Fibroblast of skin of left biceps (primary cell): ENCODE results near the gene RUBCNL.
"Not testable (repeated sequence)": the region's sequence is repeated elsewhere in the genome, so short reads cannot be mapped to it uniquely, and the experiment has no call there.

ENCODE experiments used
- DNase-seq, 2 experiments: peaks; one replicate each; pipeline ENCODE4 v3.0.0-alpha.2; 2013; ENCODE audit warnings: low read depth in 2 of 2

Gene RUBCNL

GRCh38 chr13:46387064-46387851 is at the start of gene RUBCNL:
Gene RUBCNL, minus strand, starts transcription at chr13:46387252. Its CDS starts 14,777 bp downstream, at chr13:46372475.
- DNase-seq: no peak

- DNase-seq: not testable (repeated sequence)
These were observed 42.5 kb upstream of the RUBCNL start for GRCh38 chr13:46429558-46429957.

GRCh38 chr13:46405457-46405856 is 18.4 kb upstream of the RUBCNL start:
- no peak for DNase-seq

- DNase-seq: no peak
These were observed 17.7 kb upstream of the RUBCNL start for GRCh38 chr13:46404733-46405100.

GRCh38 chr13:46403851-46404732 is 17.0 kb upstream of the RUBCNL start:
- no peak for DNase-seq

- DNase-seq: no peak
These were observed 15.1 kb upstream of the RUBCNL start for GRCh38 chr13:46402178-46402577.

GRCh38 chr13:46401432-46401831 is 14.4 kb upstream of the RUBCNL start:
- DNase-seq: no peak

GRCh38 chr13:46396341-46396740 is 9.3 kb upstream of the RUBCNL start:
- no peak for DNase-seq

- no peak for DNase-seq
These were observed 5.9 kb upstream of the RUBCNL start for GRCh38 chr13:46392967-46393366.

GRCh38 chr13:46389457-46390451 is 2.7 kb upstream of the RUBCNL start:
- no peak for DNase-seq

GRCh38 chr13:46388846-46389245 is 1.8 kb upstream of the RUBCNL start:
- no peak for DNase-seq

GRCh38 chr13:46388308-46388707 is 1.3 kb upstream of the RUBCNL start:
- DNase-seq: no peak

GRCh38 chr13:46386392-46387063 is 524 bp downstream of the RUBCNL start:
- DNase-seq: no peak

- no peak for DNase-seq
These were observed 1.1 kb downstream of the RUBCNL start for GRCh38 chr13:46385946-46386345.

GRCh38 chr13:46383383-46383782 is 3.7 kb downstream of the RUBCNL start:
- no peak for DNase-seq

- DNase-seq: no peak
These were observed 4.8 kb downstream of the RUBCNL start for GRCh38 chr13:46382224-46382623.

- DNase-seq: no peak
These were observed 6.8 kb downstream of the RUBCNL start for GRCh38 chr13:46380242-46380641.

GRCh38 chr13:46379611-46380010 is 7.4 kb downstream of the RUBCNL start:
- DNase-seq: no peak

GRCh38 chr13:46378411-46378810 is 8.6 kb downstream of the RUBCNL start:
- DNase-seq: no peak

GRCh38 chr13:46377554-46377953 is 9.5 kb downstream of the RUBCNL start:
- DNase-seq: no peak

GRCh38 chr13:46374710-46375109 is 12.3 kb downstream of the RUBCNL start:
- no peak for DNase-seq
